DMS53 treated with DMSO at 0.1 percent for 48 hours (cell line): ENCODE data around the gene FTO.

Experiments
- DNase-seq: peaks from one replicate; lab custom pipeline; 2025; ENCODE audit not compliant: unreplicated experiment; lab: John Stamatoyannopoulos, UW

FTO gene

DNA sequence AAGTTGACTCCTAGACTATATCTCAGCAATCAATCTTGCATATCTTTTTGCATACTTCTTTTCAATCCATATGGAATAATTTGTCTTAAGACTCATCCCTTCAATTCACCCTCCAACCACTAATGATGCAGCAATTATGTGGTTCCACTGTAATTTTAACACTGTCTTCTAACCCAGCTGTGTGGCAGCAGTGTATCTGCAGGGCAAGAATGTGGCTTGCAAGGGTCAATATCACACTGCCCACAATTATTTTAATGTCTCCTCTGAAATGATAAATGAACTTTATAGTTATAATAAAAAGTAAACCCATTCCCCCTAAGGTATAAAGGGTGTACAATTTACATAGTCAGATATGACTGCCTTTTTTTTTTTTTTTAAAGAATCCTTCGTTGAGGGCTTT lies 48.6 kb downstream of the FTO start:
- DNase-seq, result no peak

DNA sequence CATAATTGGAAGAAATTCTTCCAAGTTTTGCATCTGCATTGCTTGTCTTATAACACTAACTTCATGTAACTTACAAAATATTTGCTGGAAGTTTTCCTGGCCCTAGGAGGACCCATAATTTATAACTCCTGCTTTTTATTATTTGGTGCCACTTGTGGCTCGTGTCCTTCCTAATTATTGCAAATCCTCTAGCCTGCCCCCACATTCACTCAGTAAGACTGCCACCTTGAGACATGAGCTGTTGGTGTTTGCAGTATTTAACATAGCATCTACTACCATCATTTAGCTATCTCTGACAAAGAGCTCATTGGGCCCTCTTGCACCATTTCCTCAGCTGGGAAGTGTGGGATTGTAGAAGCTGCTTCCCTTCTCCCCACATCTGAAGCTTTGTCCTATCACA lies 49.5 kb downstream of the FTO start:
- DNase-seq, result no peak

DNA sequence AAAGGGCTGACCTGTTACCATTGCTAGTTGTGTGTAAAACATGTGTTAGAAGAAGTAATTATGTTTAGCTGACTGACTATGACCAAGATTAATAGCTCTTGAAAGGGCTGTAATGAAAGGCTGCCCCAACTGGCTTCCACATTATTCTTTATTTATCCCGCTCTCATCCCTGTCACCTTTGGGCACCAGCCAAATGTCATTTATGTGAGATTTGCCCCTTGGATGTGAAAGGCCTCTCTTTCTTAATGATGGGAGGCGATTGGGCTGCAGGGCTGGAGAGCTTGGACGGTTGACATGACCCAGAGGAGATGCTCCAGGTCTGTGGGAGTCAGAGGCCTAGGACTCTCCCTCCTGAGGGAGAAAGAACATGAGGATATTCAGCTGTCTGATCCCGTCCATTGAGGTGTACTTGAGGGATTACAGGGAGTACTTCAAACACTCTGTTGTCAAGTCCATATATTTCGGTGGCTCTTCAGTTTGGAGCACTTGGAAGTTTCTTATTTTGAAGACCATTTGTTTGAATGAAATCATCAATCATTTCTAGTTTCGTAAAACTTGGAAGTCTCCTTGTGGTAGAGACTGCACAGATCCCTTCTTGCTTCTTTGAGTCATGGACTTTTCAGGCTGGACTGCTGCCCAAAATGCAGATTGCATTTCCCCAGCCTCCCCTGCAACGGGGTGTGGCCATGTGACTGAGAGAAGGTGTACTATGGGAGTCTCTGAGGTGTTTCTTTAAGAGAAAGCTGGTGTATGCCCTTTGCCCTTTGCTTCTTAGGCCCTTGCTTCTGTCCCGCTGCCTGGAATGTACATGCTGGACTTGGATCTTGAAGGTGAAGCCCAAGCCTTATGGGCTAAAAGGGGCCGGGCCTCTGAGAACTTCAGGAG lies 51.3 kb downstream of the FTO start:
- DNase-seq, result no peak

DNA sequence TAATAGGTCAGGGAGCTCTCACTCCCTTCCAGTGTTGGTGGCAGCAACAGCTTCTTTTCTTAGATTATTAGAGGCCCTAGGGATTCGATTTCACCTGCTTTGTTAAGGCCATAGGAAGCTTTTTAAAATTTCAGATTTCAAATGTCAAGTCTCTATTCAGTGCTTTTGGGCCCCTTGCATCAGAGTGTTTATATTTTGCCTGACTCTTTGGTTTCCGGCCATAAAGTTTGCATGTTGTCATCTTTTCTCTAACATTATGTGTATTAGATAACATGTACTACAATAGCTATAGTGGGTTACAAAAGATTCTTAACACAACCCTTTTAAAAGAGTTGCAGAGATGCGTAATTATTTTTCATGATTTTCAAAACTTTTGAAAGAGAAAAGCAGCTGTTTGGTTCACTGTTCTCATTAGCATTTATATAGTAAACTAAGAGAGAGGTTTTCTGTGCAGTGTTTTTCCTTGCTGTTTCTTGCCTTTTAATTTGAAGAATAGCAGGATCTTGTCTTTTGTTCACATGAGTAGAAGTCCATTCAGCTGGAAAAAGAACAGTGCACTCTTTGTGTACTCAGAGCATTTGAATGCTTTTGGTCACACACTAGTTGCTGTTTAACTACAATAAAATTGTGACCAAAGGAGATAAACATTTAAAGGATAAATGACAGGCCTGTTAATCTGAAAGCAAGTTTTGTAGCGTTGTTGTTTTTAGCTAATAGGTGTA lies 52.5 kb downstream of the FTO start:
- peak; percentile 28 for DNase-seq

DNA sequence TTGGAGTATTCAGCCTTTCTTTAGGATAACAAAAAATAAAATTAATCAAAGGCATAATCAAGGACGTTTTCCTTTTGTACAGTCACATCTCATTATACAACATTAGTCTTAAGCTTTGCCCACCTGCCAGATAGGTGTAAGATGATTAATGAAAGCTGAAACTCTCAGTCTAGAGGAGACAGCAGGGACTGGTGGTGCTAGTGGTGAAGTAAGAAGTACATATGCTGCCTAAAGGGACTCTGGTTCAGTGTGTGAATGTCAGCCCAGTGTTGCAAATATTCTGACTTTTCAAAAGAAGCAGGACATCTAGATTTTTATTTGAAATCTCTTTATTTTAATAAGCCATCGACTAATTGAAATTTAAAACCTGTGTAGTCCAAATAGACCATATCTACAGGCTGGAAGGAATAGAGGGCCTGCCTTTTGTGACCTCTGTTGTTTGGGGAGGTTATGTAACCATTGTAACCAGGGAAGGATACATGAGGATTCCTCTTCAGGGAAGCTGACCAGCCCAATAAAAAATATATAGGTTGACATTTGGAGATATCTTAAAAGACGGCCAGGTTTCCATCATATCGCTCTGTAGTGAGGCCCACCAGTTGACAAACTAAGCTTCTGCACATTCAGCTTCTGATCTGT lies 54.1 kb downstream of the FTO start:
- DNase-seq, result no peak

DNA sequence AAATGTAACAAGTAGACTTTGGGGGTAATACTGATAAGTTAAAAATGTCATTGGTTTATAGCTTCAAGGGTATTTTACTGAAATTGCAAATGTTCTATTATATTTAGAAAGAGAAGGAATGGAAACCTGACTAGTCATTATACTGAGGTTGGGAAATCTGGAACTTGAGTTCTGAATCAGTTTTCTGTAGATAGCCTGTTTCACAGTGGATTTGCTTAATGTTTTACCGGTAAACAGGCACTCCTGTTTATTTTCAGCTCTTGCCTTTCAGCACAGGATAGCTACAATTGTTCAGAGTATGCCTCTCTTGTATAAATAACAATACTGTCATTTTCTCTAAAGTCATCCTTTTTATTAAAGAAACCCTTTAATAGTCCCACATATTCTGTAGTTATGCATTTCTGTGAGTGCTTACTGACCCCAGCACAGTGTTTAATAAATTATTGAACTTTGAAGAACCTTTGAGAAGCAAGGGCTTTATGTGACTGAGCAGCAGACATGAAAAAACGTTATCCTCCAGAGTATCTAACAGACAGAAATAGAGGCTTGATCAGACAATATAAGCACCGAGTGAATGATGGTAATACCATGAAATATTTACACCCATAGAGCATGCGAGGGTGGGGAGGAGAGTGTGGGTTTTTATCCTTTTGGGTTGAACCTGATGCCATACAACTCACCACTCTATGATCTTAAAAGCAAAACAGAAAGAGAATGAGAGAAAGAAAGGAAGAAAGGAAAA lies 58.2 kb downstream of the FTO start:
- no peak for DNase-seq

DNA sequence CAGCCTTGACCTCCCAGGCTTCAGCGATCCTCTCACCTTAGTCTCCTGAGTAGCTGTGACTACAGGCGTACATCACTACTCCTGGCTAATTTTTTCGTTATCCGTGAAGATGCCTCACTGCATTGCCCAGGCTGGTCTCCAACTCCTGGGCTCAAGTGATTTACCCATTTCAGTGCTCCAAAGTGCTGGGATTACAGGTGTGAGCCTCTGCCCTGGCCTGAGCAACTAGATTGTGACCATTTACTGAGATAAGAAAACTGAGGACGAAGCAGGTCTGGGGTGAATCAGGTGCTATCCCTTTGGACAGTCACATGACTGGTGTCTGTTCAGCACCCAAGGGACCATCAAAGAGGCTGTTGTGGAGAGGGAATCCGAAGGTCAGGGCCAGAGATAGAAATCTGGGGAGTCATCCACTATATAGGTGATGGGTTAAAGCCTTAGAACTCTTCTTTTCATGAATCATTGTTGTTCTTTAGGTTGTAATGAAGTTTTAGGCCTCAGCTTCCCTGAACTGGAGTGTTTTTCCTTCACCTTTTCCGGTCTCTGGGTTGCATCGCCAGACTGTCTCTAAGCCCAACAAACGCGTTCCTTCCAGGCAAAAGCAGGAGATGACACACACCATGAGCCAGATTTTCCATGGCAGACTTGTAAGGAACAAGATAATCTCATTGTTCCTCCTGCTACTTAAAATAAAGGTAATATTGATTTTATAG lies 62.5 kb downstream of the FTO start:
- no peak for DNase-seq

DNA sequence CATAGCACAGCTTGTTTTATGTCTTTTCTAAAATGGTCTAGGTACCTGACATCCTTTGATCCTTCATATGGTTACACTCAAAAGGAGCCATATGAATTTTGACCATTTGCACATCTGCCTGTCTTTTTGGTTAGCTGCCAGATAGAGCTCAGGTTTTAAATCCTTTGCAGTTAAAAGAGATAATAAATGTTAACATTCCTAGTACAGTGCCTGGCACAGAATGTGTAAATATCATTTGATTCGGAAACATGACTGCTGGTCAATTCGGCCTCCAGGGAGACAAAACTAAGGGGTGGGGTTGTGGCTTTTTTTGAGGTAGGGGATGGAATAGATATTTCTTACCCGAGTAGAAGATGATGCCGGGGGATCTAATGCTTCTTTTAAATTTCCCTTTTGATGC lies 64.2 kb downstream of the FTO start:
- no peak for DNase-seq

DNA sequence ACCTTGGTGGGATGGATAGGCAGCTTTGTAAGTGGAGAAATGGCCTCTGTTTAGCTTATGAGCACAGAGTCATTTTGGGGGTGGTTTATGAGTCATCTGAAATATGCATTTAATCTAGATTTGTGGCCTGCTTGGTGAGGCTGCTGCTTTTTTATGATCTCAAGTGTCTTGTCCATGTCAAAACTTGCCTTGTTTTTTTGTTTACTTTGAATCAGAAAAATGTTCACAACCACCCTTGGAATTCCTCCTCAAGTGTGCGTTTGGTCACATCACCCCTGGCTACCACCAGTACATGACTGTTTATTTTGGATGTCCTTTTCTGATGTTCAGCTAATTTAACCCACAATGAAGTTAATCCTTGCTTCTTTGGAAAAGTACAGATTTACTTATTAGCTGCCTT lies 64.6 kb downstream of the FTO start:
- DNase-seq, result no peak

DNA sequence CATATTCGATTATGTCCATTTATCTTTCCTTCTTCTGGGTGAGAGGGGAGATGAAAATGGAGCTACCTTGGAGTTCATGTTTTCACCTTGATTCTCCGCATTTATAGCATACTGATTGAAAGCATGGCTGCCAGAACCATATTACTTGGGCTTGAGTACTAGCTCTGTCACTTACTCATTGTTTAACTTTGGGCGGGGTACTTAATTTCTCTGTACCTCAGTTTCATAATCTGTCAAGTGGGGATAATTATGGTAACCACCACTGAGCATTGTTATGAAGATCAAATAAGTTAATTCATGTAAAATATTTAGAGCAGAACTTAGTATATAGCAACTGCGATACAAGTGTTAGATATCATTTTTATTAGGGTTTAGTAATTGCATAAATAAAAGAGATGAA lies 65.2 kb downstream of the FTO start:
- DNase-seq, result no peak

DNA sequence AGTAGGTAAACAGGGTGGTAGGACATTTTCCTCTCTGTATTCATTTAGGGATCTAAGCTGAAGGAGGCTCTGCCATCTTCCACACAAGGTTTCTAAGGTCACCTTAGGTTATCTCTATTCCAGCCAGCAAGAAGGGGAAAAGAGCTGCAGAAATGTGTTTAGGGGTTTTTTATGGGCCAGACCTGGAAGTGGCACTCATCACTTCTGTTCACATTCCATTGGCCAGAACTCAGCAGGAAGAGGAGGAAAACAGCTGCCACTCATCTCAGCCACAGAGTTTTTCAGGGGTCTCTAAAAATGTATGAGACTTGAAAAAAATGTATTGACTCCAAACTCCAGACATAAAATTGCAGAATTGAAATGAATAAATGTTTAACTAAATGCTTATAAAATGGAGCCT lies 65.8 kb downstream of the FTO start:
- no peak for DNase-seq

DNA sequence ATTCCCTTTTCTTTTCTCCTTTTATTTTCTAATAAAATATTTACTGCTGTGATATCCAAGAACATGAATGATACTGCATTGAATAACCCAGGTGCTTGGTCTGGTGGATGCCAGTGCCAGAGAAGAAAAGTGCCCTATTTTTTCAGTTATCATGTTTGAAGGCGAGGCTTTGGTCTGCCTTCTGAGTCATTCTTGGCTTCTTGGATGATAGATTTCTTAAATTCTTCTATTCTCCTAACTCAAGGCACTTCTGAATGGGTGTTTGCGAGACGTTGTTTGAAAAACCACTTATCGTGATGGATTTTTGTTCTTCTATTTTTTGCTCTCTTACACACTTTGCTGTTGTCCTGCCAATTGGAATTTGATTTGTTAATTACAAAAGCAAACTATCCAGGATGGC lies 66.7 kb downstream of the FTO start:
- DNase-seq, result no peak

DNA sequence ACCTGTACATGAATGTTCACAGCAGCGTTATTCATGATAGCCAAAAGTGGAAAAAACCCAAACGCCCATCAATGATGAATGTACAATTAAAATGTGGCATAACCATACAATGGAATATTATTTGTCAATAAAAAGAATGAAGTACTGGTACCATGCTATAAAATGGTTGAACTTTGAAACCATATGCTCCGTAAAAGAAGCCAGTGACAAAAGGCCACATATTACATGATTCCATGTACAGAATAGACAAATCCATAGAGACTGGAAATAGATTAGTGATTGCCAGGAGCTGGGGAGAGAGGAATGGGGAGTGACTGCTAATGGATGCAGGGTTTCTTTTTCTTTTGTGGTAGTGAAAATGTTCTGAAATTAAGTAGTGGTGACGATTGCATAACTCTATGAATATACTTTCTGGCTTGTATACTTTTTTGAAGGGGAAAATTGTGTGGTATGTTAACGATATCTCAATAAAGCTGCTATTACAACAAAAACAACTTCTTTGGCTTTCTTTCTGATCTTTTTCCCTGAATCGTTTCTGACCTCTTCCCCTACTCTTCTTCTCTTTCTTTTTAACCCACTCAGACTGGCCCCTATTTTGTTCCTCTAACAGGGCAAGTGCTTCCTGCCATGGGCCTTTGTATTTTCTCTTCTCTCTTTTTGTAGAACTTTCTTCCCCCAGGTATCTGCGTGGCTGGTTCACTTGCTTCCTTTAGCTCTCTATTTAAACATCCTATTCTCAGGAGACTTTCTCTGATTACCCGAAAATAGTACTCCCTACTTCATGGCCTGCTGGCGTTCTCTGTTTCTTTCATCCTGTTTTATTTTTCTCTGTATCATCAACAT lies 67.9 kb downstream of the FTO start:
- no peak for DNase-seq

DNA sequence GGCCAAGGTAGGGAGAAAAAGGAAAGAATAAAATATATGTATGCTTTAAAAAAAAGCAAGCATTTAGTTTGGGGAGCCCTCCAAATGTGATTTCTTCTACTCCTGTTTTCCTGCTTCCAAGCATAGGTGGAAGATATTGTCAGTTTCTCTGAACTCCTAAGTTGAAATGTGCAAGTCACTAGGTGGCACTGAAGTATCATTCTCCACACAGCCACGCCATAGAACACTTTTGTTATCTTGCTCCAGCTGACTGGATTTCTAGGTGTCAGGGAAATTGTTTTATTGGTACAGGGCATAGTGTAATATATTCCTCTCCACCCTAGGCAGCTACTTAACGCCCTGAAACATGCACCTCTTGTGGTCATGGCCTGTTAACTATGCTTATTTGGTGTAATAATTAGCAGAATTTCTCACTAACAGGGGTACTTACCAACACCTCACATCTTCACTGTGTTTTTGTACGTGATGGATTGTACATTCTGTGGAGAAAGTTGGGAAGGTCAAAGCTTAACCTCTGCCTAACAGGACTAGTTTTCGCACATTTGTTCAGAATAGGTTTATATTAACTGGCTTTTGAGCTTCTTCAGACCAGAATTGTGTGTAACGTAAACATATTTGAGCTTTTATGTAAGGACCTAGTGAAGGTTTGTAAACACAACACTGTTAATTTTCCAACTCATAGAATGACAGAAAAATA lies 69.3 kb downstream of the FTO start:
- peak; percentile 77 for DNase-seq

DNA sequence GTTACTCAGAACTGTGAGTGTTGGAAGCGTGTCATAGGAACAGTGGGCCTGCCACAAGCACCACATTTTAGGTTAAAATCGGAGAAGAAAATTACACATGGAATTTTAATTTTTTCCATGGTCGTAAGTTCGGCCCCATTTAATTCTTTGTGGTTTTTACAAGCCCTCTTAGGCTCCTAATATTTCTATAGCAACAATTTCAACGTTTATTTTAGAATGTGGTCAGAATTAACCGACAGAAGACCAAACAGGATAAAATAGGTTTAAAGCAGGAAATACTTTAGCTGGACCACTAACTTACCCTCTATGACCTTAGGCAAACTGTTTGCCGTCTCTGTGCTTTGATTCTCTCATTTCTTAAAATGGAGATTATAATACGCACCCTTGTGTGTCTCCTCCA lies 69.9 kb downstream of the FTO start:
- no peak for DNase-seq

DNA sequence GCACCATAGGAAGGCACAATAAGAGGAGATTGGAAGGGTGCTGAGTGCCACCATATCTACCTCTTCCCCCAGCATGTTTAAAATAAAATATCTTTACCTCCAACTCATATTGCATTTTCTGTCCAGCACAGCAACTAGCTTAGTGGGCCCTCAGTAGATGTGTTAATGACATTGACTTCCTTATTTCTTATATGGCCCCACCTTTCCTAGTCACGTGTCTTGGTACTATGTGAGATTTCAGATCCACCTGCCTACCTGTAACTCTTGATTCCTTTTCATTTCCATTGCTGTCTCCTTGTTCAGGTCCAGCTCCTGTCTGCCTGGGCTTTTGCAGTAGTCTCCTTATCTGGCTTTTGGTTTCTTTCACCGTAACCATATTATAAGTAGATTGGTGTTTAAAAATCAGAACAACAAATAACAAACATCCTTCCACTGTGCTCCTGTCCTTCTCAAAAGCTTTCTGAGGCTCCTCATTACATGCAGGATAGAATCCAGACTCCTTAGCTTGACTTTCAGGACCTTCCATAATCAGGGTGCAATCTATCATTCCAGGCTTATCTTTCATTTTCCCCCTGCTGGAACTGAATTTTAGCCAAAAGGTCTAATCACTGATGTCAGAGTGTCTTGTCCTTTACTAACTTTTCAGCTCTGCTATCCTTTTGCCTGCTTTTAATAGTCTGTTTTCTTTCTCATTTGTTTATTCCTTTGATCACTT lies 71.3 kb downstream of the FTO start:
- no peak for DNase-seq

DNA sequence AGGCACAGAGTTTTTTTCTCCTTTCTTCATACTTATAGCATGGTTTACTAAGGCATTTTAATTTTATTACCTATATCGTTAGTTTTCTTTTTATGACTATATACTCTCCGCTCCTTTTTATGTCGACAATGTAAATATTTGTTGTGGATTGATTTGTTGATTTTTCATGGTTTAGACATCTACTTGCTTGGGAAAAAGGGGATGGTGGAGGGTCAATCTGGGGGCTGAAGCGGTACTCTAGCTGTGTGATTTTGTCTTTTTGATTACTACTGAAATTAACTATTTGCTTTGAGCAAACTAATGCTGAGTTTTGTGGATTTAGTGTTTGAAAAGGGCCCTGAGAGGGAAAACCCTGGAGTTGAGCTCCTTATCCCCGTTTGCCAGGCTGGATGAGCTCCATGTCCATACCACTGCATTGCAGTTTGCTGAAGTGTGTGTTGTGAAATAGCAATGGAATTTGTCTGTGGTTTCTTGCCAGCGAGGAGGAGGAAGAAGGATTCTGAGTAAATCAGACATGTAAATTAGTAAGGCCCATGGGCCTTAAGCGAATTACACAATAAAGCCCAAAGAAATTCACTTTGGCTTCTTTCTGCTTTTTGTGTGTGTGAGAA lies 72.0 kb downstream of the FTO start:
- DNase-seq, result peak; percentile 60

DNA sequence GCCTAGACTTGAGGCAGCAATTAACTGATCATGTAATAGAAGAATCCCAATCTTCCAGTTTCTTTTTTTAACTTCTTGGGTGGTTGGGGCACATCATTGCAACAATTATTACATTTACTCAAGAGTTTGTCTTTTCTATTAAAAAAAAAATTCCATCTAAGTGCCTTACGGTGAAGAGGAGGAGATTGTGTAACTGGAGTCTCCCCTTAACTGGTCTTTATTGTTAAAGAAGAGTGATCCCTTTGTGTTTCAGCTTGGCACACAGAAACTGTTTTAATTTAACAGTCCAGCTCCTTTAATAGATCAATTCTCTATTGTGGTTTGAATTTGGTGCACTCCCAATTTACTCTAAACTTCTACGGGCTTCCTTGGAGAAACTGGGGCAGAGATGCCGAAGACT lies 75.2 kb downstream of the FTO start:
- DNase-seq, result no peak
